ENCODE data around the gene SWSAP1.
"Not testable (repeated sequence)": the region's sequence is repeated elsewhere in the genome, so short reads cannot be mapped to it uniquely, and the experiment has no call there.

- not testable (repeated sequence) for TF ChIP-seq CTCF (IDR thresholded peaks at IDR 0.05 in 4 of 5, conservative IDR thresholded peaks at IDR 0.05 in 1 of 5); POLR2A (IDR thresholded peaks at IDR 0.05)
Measured at GRCh38 chr19:11379269-11379845, 4.9 kb downstream of the SWSAP1 start.

Measured in gastrocnemius medialis (tissue), 4 donors.